MCF 10A (cell line): ENCODE results near the gene PLCB1. TPM values are rescaled to one million over a fixed set of nuclear protein-coding genes. Genes with fewer than 3 reads are reported as not detected.

Experiments
- BruUV-seq: library from RNA; stranded (reverse); fragments of 400-500 nt; replicated peaks from 2 replicates; lab custom pipeline; 2021; lab: Mats Ljungman, UMichigan
- CTCF ChIA-PET: fragments of 300-600 bp; sonication (Branson Sonifier 250); formaldehyde crosslinking; extraction: SDS; loops from one replicate; lab custom pipeline; 2021; ENCODE audit warnings: antibody characterized with exemption, inconsistent platforms; lab: Yijun Ruan, JAX
- POLR2A ChIA-PET: fragments of 300-600, 350-650 bp; sonication (Branson Sonifier 250); formaldehyde crosslinking; extraction: SDS; loops from one replicate; lab custom pipeline; 2020; ENCODE audit warnings: antibody characterized with exemption, inconsistent platforms; lab: Yijun Ruan, JAX
- DNase-seq: peaks from one replicate; pipeline ENCODE4 v3.0.0-alpha.2; 2018; ENCODE audit not compliant: unreplicated experiment
- H3K27ac Mint-ChIP-seq: one replicate; pipeline ENCODE4 v1.8.0; 2022; ENCODE audit warnings: mild to moderate bottlenecking, low read depth, mixed read lengths; ENCODE audit not compliant: unreplicated experiment
- H3K27me3 Mint-ChIP-seq: one replicate; pipeline ENCODE4 v1.8.0; 2022; ENCODE audit warnings: mixed read lengths; ENCODE audit not compliant: insufficient read depth, unreplicated experiment
- H3K36me3 Mint-ChIP-seq: one replicate; pipeline ENCODE4 v1.8.0; 2022; ENCODE audit warnings: mild to moderate bottlenecking, moderate library complexity, mixed read lengths; ENCODE audit not compliant: insufficient read depth, unreplicated experiment
- H3K4me1 Mint-ChIP-seq: one replicate; pipeline ENCODE4 v1.8.0; 2022; ENCODE audit warnings: mixed read lengths; ENCODE audit not compliant: insufficient read depth, unreplicated experiment
- H3K4me3 Mint-ChIP-seq: one replicate; pipeline ENCODE4 v1.8.0; 2022; ENCODE audit warnings: mild to moderate bottlenecking, moderate library complexity, mixed read lengths; ENCODE audit not compliant: unreplicated experiment
- H3K9me3 Mint-ChIP-seq: one replicate; pipeline ENCODE4 v1.8.0; 2022; ENCODE audit warnings: mixed read lengths; ENCODE audit not compliant: unreplicated experiment
- CTCF ChIP-seq: fragments of 200-600 bp; IDR thresholded peaks from one replicate; pipeline ENCODE4 v1.8.0; 2022; ENCODE audit warnings: antibody characterized with exemption, mild to moderate bottlenecking; ENCODE audit not compliant: unreplicated experiment
- intact Hi-C: fragments of 100-400 bp; cut with micrococcal nuclease; formaldehyde crosslinking; loops from 2 replicates; pipeline ENCODE4 v1.14.1; 2022
- total RNA-seq: library from RNA; stranded (reverse); gene quantifications from 2 replicates; pipeline ENCODE4 v1.2.3, GENCODE V29; 2022

Gene PLCB1
- total RNA-seq, 1 experiment from 2014 or later, result 5.9 TPM

- no peak for DNase-seq
- CTCF ChIA-PET, result interaction anchor here (0.6 to 2.0 kb wide), 4 partner anchors 13 to 1182 kb away, joined by 3 to 6 read pairs (median 4); no protein-coding TSS in a partner anchor
- H3K4me1 Mint-ChIP-seq, result peaks cover 38% of the 10 kb centered on the region
- BruUV-seq, result no TSS peak
- no peak overlapping the region for H3K4me3 Mint-ChIP-seq
- H3K9me3 Mint-ChIP-seq, result no peaks in the 10 kb centered on the region
- POLR2A ChIA-PET, result interaction anchor here (0.8 to 1.2 kb wide), 2 partner anchors 16 to 17 kb away, joined by 4 read pairs; no protein-coding TSS in a partner anchor
- peak overlapping the region; percentile 87 for H3K27ac Mint-ChIP-seq
- no peak for TF ChIP-seq CTCF
- H3K36me3 Mint-ChIP-seq, result no peaks in the 10 kb centered on the region
- intact Hi-C loops, result no loop called here
- H3K27me3 Mint-ChIP-seq, result no peaks in the 10 kb centered on the region
Observed at GRCh38 chr20:8646716-8647115, 514.6 kb downstream of the PLCB1 start.

- intact Hi-C loops, result no loop called here
Observed at GRCh38 chr20:8647961-8648441, 515.9 kb downstream of the PLCB1 start.

GRCh38 chr20:8648466-8648865, 516.4 kb downstream of the PLCB1 start:
- ChIA-PET CTCF (interaction anchor here (1.5 kb wide), 1 partner anchor 16 kb away, joined by 5 read pairs; no protein-coding TSS in a partner anchor), POLR2A (no interaction called here)
- Mint-ChIP-seq H3K4me3 (no peak overlapping the region), H3K4me1 (peaks cover 24% of the 10 kb centered on the region), H3K27me3 (no peaks in the 10 kb centered on the region), H3K9me3 (no peaks in the 10 kb centered on the region), H3K27ac (no peak overlapping the region), H3K36me3 (no peaks in the 10 kb centered on the region)
- no TSS peak for BruUV-seq
- intact Hi-C loops, result no loop called here
- DNase-seq, result no peak
- TF ChIP-seq CTCF, result no peak

More at GRCh38 chr20:8647961-8648441, 515.9 kb downstream of the PLCB1 start:
- Mint-ChIP-seq H3K36me3 (no peaks in the 10 kb centered on the region), H3K9me3 (no peaks in the 10 kb centered on the region), H3K4me1 (peaks cover 28% of the 10 kb centered on the region), H3K4me3 (no peak overlapping the region), H3K27ac (no peak overlapping the region), H3K27me3 (no peaks in the 10 kb centered on the region)
- ChIA-PET CTCF (interaction anchor here (0.6 to 1.5 kb wide), 3 partner anchors 16 to 429 kb away, joined by 3 to 5 read pairs (median 3); no protein-coding TSS in a partner anchor), POLR2A (no interaction called here)
- TF ChIP-seq CTCF, result no peak
- no TSS peak for BruUV-seq
- DNase-seq, result no peak

- no peaks in the 10 kb centered on the region for H3K9me3 Mint-ChIP-seq
- ChIA-PET POLR2A (no interaction called here), CTCF (no interaction called here)
- no peak overlapping the region for H3K27ac Mint-ChIP-seq
- no TSS peak for BruUV-seq
- DNase-seq, result no peak
- no peaks in the 10 kb centered on the region for H3K27me3 Mint-ChIP-seq
- TF ChIP-seq CTCF, result no peak
- no peaks in the 10 kb centered on the region for H3K36me3 Mint-ChIP-seq
- H3K4me1 Mint-ChIP-seq, result peaks cover 6% of the 10 kb centered on the region
- intact Hi-C loops, result no loop called here
- H3K4me3 Mint-ChIP-seq, result no peak overlapping the region
Observed at GRCh38 chr20:8652396-8652795, 520.3 kb downstream of the PLCB1 start.
